ENCODE results near the gene MSANTD7. TPM values are rescaled to one million over a fixed set of nuclear protein-coding genes. Genes with fewer than 3 reads are reported as not detected.

The MSANTD7 gene
- total RNA-seq, 2 donors from 2014 or later = 6.5 to 11.5 TPM

GRCh38 chr10:14836208-14836607, 1.9 kb upstream of the MSANTD7 start:
- DNase-seq (no peak), ATAC-seq (no peak)
- intact Hi-C loops (cut with DNase I) = no loop called here
- H3K27me3 ChIP-seq = no peaks in the 10 kb centered on the region
- H3K36me3 ChIP-seq (replicated peaks in 1 of 2; ENCODE audit: insufficient read depth in 1 of 2, low read depth in 2 of 2) = no peaks in the 10 kb centered on the region
- no peak overlapping the region for H3K27ac ChIP-seq
- H3K4me1 ChIP-seq = peaks cover 23% of the 10 kb centered on the region
- TF ChIP-seq CTCF (IDR thresholded peaks at IDR 0.05) (no peak), POLR2A (IDR thresholded peaks at IDR 0.05) (no peak)
- H3K9me3 ChIP-seq = no peaks in the 10 kb centered on the region
- no peak overlapping the region for H3K4me3 ChIP-seq
- 95 to 96% methylated on average over 2 of the region's 2 CpGs for WGBS, 2 donors

GRCh38 chr10:14837003-14837756, 926 bp upstream of the MSANTD7 start:
- Histone ChIP-seq H3K27ac (peak overlapping the region; percentile 93 to 97 (median 96)), H3K4me3 (peak overlapping the region; percentile 41 to 53), H3K27me3 (no peaks in the 10 kb centered on the region), H3K36me3 (replicated peaks in 1 of 2; ENCODE audit: insufficient read depth in 1 of 2, low read depth in 2 of 2) (peaks cover 0 to 3% of the 10 kb centered on the region in 2 donors), H3K9me3 (no peaks in the 10 kb centered on the region), H3K4me1 (peaks cover 23% of the 10 kb centered on the region)
- intact Hi-C loops (cut with DNase I) = no loop called here
- TF ChIP-seq POLR2A (IDR thresholded peaks at IDR 0.05) = no peak
- no peak for TF ChIP-seq CTCF (IDR thresholded peaks at IDR 0.05)
- 9 to 17% methylated on average over 14 of the region's 14 CpGs for WGBS, 2 donors
- ATAC-seq = no peak
- DNase-seq = no peak

- peaks cover 23% of the 10 kb centered on the region for H3K4me1 ChIP-seq
- 0% methylated on average over 14 to 59 of the region's 60 CpGs for WGBS, 2 donors
- H3K27ac ChIP-seq = peak overlapping the region; percentile 91 to 97 (median 96)
- H3K27me3 ChIP-seq = no peaks in the 10 kb centered on the region
- no peak for TF ChIP-seq POLR2A (IDR thresholded peaks at IDR 0.05)
- no peak for TF ChIP-seq CTCF (IDR thresholded peaks at IDR 0.05)
- ATAC-seq (no peak), DNase-seq (peak; percentile 32 to 45 (median 39))
- peak overlapping the region; percentile 67 to 94 for H3K4me3 ChIP-seq
- H3K36me3 ChIP-seq (replicated peaks in 1 of 2; ENCODE audit: insufficient read depth in 1 of 2, low read depth in 2 of 2) = peaks cover 0 to 8% of the 10 kb centered on the region in 2 donors
- intact Hi-C loops (cut with DNase I) = no loop called here
- H3K9me3 ChIP-seq = no peaks in the 10 kb centered on the region
Measured at GRCh38 chr10:14838582-14839304, 637 bp downstream of the MSANTD7 start.

- Histone ChIP-seq H3K27ac (peak overlapping the region in 3 of 4 donors; percentile 95 to 97 (median 97)), H3K4me1 (peaks cover 23% of the 10 kb centered on the region), H3K9me3 (no peaks in the 10 kb centered on the region), H3K4me3 (peak overlapping the region; percentile 67 to 94), H3K27me3 (no peaks in the 10 kb centered on the region), H3K36me3 (replicated peaks in 1 of 2; ENCODE audit: insufficient read depth in 1 of 2, low read depth in 2 of 2) (peaks cover 0 to 12% of the 10 kb centered on the region in 2 donors)
- WGBS, 2 donors = 5 to 7% methylated on average over 14 of the region's 14 CpGs
- intact Hi-C loops (cut with DNase I) = no loop called here
- TF ChIP-seq POLR2A (IDR thresholded peaks at IDR 0.05) = peak in 1 of 3 donors; percentile 3
- TF ChIP-seq CTCF (IDR thresholded peaks at IDR 0.05) = no peak
- ATAC-seq = no peak
- peak in 2 of 4 donors; percentile 21 to 24 for DNase-seq
Measured at GRCh38 chr10:14839305-14839695, 1.2 kb downstream of the MSANTD7 start.

Measured in body of pancreas (tissue), 4 donors.